Mesendoderm (in vitro differentiated cells): Measurements from ENCODE around the gene PSPC1.
"Not testable (repeated sequence)": the region's sequence is repeated elsewhere in the genome, so short reads cannot be mapped to it uniquely, and the experiment has no call there.

Experiments
- DNase-seq: peaks from one replicate; pipeline ENCODE4 v3.0.0; 2013
- H2AK5ac ChIP-seq: 2 replicates; pipeline ENCODE4 v1.6.1; 2013; ENCODE audit warnings: low read length, inconsistent platforms
- H2BK120ac ChIP-seq: 2 replicates; pipeline ENCODE4 v1.6.1; 2013; ENCODE audit warnings: low read depth, mild to moderate bottlenecking, low read length, moderate library complexity, mixed read lengths
- H2BK15ac ChIP-seq: replicated peaks from 2 replicates; pipeline ENCODE4 v1.6.1; 2013; ENCODE audit warnings: low read depth, mild to moderate bottlenecking, moderate library complexity
- H2BK5ac ChIP-seq: 2 replicates; pipeline ENCODE4 v1.6.1; 2013; ENCODE audit warnings: low read length, inconsistent platforms
- H3K18ac ChIP-seq: 2 replicates; pipeline ENCODE4 v1.6.1; 2013; ENCODE audit warnings: mild to moderate bottlenecking, low read length, mixed read lengths
- H3K23ac ChIP-seq: one replicate; pipeline ENCODE4 v1.6.1; 2013; ENCODE audit warnings: low read length
- H3K27ac ChIP-seq: 2 replicates; pipeline ENCODE4 v1.5.1; 2013; ENCODE audit warnings: low read depth, mild to moderate bottlenecking, inconsistent platforms, low read length, moderate library complexity
- H3K27me3 ChIP-seq: 2 replicates; pipeline ENCODE4 v1.6.1; 2013; ENCODE audit warnings: low read length, control low read depth, mild to moderate bottlenecking, inconsistent platforms; ENCODE audit not compliant: insufficient read depth, poor library complexity
- H3K36me3 ChIP-seq: 2 replicates; pipeline ENCODE4 v1.6.1; 2013; ENCODE audit warnings: low read length, inconsistent platforms; ENCODE audit not compliant: control insufficient read depth, insufficient read depth
- H3K4ac ChIP-seq: one replicate; pipeline ENCODE4 v1.6.1; 2013; ENCODE audit warnings: low read depth, mild to moderate bottlenecking, low read length, moderate library complexity
- H3K4me1 ChIP-seq: 2 replicates; pipeline ENCODE4 v1.6.1; 2013; ENCODE audit warnings: low read depth, low read length, inconsistent platforms; ENCODE audit not compliant: control insufficient read depth
- H3K4me2 ChIP-seq: 2 replicates; pipeline ENCODE4 v1.6.1; 2013; ENCODE audit warnings: low read length
- H3K4me3 ChIP-seq: 2 replicates; pipeline ENCODE4 v1.5.1; 2013; ENCODE audit warnings: mild to moderate bottlenecking, low read length
- H3K56ac ChIP-seq: one replicate; pipeline ENCODE4 v1.6.1; 2013; ENCODE audit warnings: low read length
- H3K79me1 ChIP-seq: 2 replicates; pipeline ENCODE4 v1.6.1; 2013; ENCODE audit warnings: low read length, inconsistent platforms
- H3K79me2 ChIP-seq: 2 replicates; pipeline ENCODE4 v1.6.1; 2013; ENCODE audit warnings: mild to moderate bottlenecking, low read length; ENCODE audit not compliant: control insufficient read depth, insufficient read depth
- H3K9ac ChIP-seq: 2 replicates; pipeline ENCODE4 v1.6.1; 2013; ENCODE audit warnings: low read length, inconsistent platforms
- H4K5ac ChIP-seq: one replicate; pipeline ENCODE4 v1.6.1; 2013; ENCODE audit warnings: low read length
- H4K8ac ChIP-seq: one replicate; pipeline ENCODE4 v1.6.1; 2013; ENCODE audit warnings: low read depth, mild to moderate bottlenecking, control low read depth, low read length, moderate library complexity
- WGBS: extraction: QIAGEN DNeasy Blood & Tissue Kit; methylation state at CpG from one replicate; pipeline ENCODE4 v1.1.7; 2013; ENCODE audit warnings: low lambda C conversion rate, missing lambda C conversion rate; ENCODE audit not compliant: insufficient coverage; ENCODE audit errors: extremely low coverage; 5-methylcytosine and 5-hydroxymethylcytosine counted together

PSPC1 gene

DNA sequence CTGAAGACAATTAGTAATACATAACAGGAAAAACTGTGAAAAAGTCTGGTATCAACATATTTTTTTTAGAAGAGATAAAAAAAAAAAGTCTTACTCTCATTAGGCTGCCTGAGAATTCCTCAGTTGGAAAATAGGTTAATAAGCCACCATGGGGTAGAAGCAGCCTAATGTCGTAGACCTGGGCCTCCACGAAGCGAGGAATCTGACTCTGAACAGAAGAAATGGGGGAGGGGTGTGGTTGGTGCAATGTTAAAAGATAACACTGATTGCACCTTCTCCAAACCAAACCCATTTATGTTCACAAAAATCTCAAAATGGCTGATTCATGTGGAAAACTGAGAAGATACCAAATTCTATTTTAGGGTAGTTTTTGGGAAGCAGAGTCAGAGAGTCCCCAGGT, 86.9 kb downstream of the PSPC1 start:
- no peak overlapping the region for H3K23ac ChIP-seq
- no peak overlapping the region for H4K8ac ChIP-seq
- H3K9ac ChIP-seq = no peak overlapping the region
- H2BK120ac ChIP-seq = no peak overlapping the region
- H3K4me2 ChIP-seq = no peak overlapping the region
- no peak overlapping the region for H3K27ac ChIP-seq
- no peak overlapping the region for H3K18ac ChIP-seq
- H3K56ac ChIP-seq = no peak overlapping the region
- H3K4ac ChIP-seq = no peak overlapping the region
- no peaks in the 10 kb centered on the region for H3K79me2 ChIP-seq
- no peak overlapping the region for H2BK15ac ChIP-seq
- peak; percentile 63 for DNase-seq
- no peak overlapping the region for H4K5ac ChIP-seq
- H3K4me1 ChIP-seq = no peaks in the 10 kb centered on the region
- H3K4me3 ChIP-seq = no peak overlapping the region
- no peaks in the 10 kb centered on the region for H3K27me3 ChIP-seq
- H2AK5ac ChIP-seq = no peak overlapping the region
- H3K36me3 ChIP-seq = no peaks in the 10 kb centered on the region
- peaks cover 5% of the 10 kb centered on the region for H3K79me1 ChIP-seq
- H2BK5ac ChIP-seq = no peak overlapping the region
- WGBS = no CpG with 5 or more reads among the region's 3 CpGs

DNA sequence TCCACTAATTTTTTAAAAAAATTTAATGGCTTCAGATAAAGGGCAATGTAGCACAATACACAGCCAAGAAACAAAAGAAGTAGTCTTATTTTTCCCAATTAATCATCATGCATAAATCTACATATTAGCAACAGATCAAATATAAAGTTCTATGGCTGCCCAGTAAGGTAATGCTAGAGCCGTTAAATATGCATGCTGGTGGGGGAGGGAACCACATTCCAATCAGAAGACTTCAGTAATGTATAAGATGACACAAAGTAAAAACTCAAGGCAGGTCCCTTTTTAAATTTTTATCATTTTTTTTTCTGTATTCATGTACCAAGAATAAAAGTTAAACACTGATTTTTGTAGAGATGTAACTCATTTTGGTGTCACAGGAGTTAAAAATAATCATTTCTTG, 87.3 kb downstream of the PSPC1 start:
- no peak overlapping the region for H2BK15ac ChIP-seq
- no peak overlapping the region for H4K5ac ChIP-seq
- peak; percentile 37 for DNase-seq
- no peak overlapping the region for H3K4ac ChIP-seq
- no peaks in the 10 kb centered on the region for H3K79me2 ChIP-seq
- H3K23ac ChIP-seq = no peak overlapping the region
- H3K56ac ChIP-seq = no peak overlapping the region
- H2AK5ac ChIP-seq = no peak overlapping the region
- no CpG with 5 or more reads among the region's 1 CpG for WGBS
- H3K4me2 ChIP-seq = no peak overlapping the region
- no peaks in the 10 kb centered on the region for H3K4me1 ChIP-seq
- H3K9ac ChIP-seq = no peak overlapping the region
- no peak overlapping the region for H3K18ac ChIP-seq
- H2BK120ac ChIP-seq = no peak overlapping the region
- H3K27ac ChIP-seq = no peak overlapping the region
- no peak overlapping the region for H2BK5ac ChIP-seq
- no peak overlapping the region for H3K4me3 ChIP-seq
- no peak overlapping the region for H4K8ac ChIP-seq
- H3K79me1 ChIP-seq = peaks cover 5% of the 10 kb centered on the region
- H3K27me3 ChIP-seq = no peaks in the 10 kb centered on the region
- H3K36me3 ChIP-seq = no peaks in the 10 kb centered on the region

- not testable (repeated sequence) for H3K18ac ChIP-seq, H3K79me2 ChIP-seq, H3K23ac ChIP-seq, H4K5ac ChIP-seq, H4K8ac ChIP-seq, DNase-seq, H2BK15ac ChIP-seq, H2AK5ac ChIP-seq, H2BK5ac ChIP-seq, H3K4me3 ChIP-seq, H3K27ac ChIP-seq, H3K36me3 ChIP-seq, H3K79me1 ChIP-seq, H3K56ac ChIP-seq, H3K9ac ChIP-seq, H3K27me3 ChIP-seq, H2BK120ac ChIP-seq, H3K4ac ChIP-seq, H3K4me1 ChIP-seq, H3K4me2 ChIP-seq
- WGBS = no CpG with 5 or more reads among the region's 8 CpGs
Observed at GRCh38 chr13:19691447-19691846, 91.3 kb downstream of the PSPC1 start.

- H3K27ac ChIP-seq = no peak overlapping the region
- no peak for DNase-seq
- no peak overlapping the region for H2BK5ac ChIP-seq
Observed at GRCh38 chr13:19685437-19685836, 97.3 kb downstream of the PSPC1 start.

GRCh38 chr13:19685034-19685433, 97.7 kb downstream of the PSPC1 start:
- no peak overlapping the region for H3K56ac ChIP-seq
- H3K9ac ChIP-seq = no peak overlapping the region
- DNase-seq = no peak
- no peak overlapping the region for H3K27ac ChIP-seq
- no peak overlapping the region for H3K18ac ChIP-seq
- no peak overlapping the region for H3K23ac ChIP-seq
- no peak overlapping the region for H2BK15ac ChIP-seq
- peaks cover 4% of the 10 kb centered on the region for H3K79me1 ChIP-seq
- no peak overlapping the region for H4K8ac ChIP-seq
- H3K79me2 ChIP-seq = no peaks in the 10 kb centered on the region
- no peak overlapping the region for H3K4ac ChIP-seq
- no peak overlapping the region for H2BK120ac ChIP-seq
- no peaks in the 10 kb centered on the region for H3K4me1 ChIP-seq
- no peaks in the 10 kb centered on the region for H3K36me3 ChIP-seq
- WGBS = no CpG with 5 or more reads among the region's 5 CpGs
- no peak overlapping the region for H2AK5ac ChIP-seq
- H3K27me3 ChIP-seq = no peaks in the 10 kb centered on the region
- H2BK5ac ChIP-seq = no peak overlapping the region
- no peak overlapping the region for H4K5ac ChIP-seq
- no peak overlapping the region for H3K4me3 ChIP-seq
- H3K4me2 ChIP-seq = no peak overlapping the region

More at GRCh38 chr13:19685437-19685836, 97.3 kb downstream of the PSPC1 start:
- Histone ChIP-seq H3K36me3 (no peaks in the 10 kb centered on the region), H3K4ac (no peak overlapping the region), H3K23ac (no peak overlapping the region), H3K27me3 (no peaks in the 10 kb centered on the region), H4K5ac (no peak overlapping the region), H3K4me2 (no peak overlapping the region), H4K8ac (no peak overlapping the region), H2AK5ac (no peak overlapping the region), H3K18ac (no peak overlapping the region), H3K79me2 (no peaks in the 10 kb centered on the region), H3K56ac (no peak overlapping the region), H3K4me1 (no peaks in the 10 kb centered on the region), H2BK120ac (no peak overlapping the region), H2BK15ac (no peak overlapping the region), H3K9ac (no peak overlapping the region), H3K79me1 (peaks cover 4% of the 10 kb centered on the region), H3K4me3 (no peak overlapping the region)

DNA sequence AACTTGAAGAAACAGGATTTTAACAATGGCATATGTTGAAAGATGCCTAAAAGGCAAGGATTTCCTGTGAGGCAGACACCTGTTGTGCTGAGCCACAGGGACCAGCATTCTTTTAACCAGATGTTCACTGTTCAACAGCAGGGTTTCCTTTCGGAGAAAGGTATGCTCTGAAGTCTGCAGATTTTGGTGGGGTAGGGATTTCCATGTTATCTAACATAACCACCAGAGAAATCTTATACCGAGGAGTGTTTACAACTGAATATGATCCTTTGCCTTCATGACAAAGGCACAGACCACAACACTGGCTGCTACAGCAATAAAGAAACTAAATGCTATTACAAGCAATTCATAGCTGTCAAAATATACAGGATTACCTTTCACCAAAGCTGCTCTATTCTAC, 101.2 kb downstream of the PSPC1 start:
- H2BK5ac ChIP-seq = no peak overlapping the region
- H2BK15ac ChIP-seq = no peak overlapping the region
- H3K27ac ChIP-seq = no peak overlapping the region
- H3K79me2 ChIP-seq = no peaks in the 10 kb centered on the region
- H3K23ac ChIP-seq = no peak overlapping the region
- H3K79me1 ChIP-seq = peaks cover 4% of the 10 kb centered on the region
- DNase-seq = peak; percentile 57
- no peak overlapping the region for H3K4me2 ChIP-seq
- no peak overlapping the region for H3K56ac ChIP-seq
- no peak overlapping the region for H3K4ac ChIP-seq
- H3K18ac ChIP-seq = no peak overlapping the region
- H3K4me1 ChIP-seq = no peaks in the 10 kb centered on the region
- no peak overlapping the region for H4K5ac ChIP-seq
- H2AK5ac ChIP-seq = no peak overlapping the region
- no peaks in the 10 kb centered on the region for H3K36me3 ChIP-seq
- H3K27me3 ChIP-seq = no peaks in the 10 kb centered on the region
- no CpG with 5 or more reads among the region's 2 CpGs for WGBS
- H2BK120ac ChIP-seq = no peak overlapping the region
- H4K8ac ChIP-seq = no peak overlapping the region
- H3K9ac ChIP-seq = no peak overlapping the region
- H3K4me3 ChIP-seq = no peak overlapping the region
